Myocyte (in vitro differentiated cells): Measurements from ENCODE around the gene PRR11. TPM values are rescaled to one million over a fixed set of nuclear protein-coding genes. Genes with fewer than 3 reads are reported as not detected.
"Not testable (repeated sequence)": the region's sequence is repeated elsewhere in the genome, so short reads cannot be mapped to it uniquely, and the experiment has no call there.

Experiments used
- DNase-seq: peaks from one replicate; pipeline ENCODE4 v3.0.0-alpha.2; 2012; ENCODE audit warnings: low read depth
- microRNA counts: library from miRNA; unstranded; fragments of <30 nt; microRNA quantifications from one replicate; lab custom pipeline; 2016
- microRNA-seq: library from miRNA; unstranded; fragments of <30 nt; microRNA quantifications from one replicate; pipeline ENCODE4, GENCODE V29; 2016
- total RNA-seq: library from RNA; depleted of rRNA; stranded (reverse); fragments of >200 nt; gene quantifications from 2 replicates; pipeline ENCODE4 v1.2.3, GENCODE V29; 2014

Gene PRR11
- total RNA-seq, 1 donor from 2014 or later: 0.59 TPM

GRCh38 chr17:59219370-59219769, 63.8 kb downstream of the PRR11 start:
- DNase-seq: no peak

- no peak for DNase-seq
Observed at GRCh38 chr17:59219992-59220327, 64.4 kb downstream of the PRR11 start.

GRCh38 chr17:59220328-59221158, 65.0 kb downstream of the PRR11 start, which contains the start of gene GDPD1:
TSS of gene GDPD1 (plus strand) at chr17:59220511. CDS start at chr17:59220610, 99 bp downstream.
- DNase-seq: peak; percentile 93

- peak; percentile 6 for DNase-seq
Observed at GRCh38 chr17:59221159-59221847, 65.8 kb downstream of the PRR11 start.

GRCh38 chr17:59223813-59224212, 68.3 kb downstream of the PRR11 start:
- DNase-seq: no peak

- DNase-seq: not testable (repeated sequence)
Observed at GRCh38 chr17:59228588-59228987, 73.0 kb downstream of the PRR11 start.

GRCh38 chr17:59230764-59231163, 75.2 kb downstream of the PRR11 start:
- DNase-seq: no peak

- no peak for DNase-seq
Observed at GRCh38 chr17:59234631-59235030, 79.1 kb downstream of the PRR11 start.

GRCh38 chr17:59238906-59239305, 83.4 kb downstream of the PRR11 start:
- DNase-seq: no peak

- DNase-seq: no peak
Observed at GRCh38 chr17:59244081-59244480, 88.5 kb downstream of the PRR11 start.

MicroRNAs encoded within 50 kb of the gene (microRNA counts, 767-probe panel; counts per million panel counts)
- not detected for microRNA hsa-miR-301a-3p (lab: Ali Mortazavi, UCI)
- not detected for microRNA hsa-miR-454-3p (lab: Ali Mortazavi, UCI)

Small RNAs within 50 kb of the gene (microRNA-seq; reads per million reads assigned to microRNA genes)
- 56.4 reads per million, percentile 49 among the genes with 10 or more reads in this experiment for gene MIR301A
- gene MIR454: 338 reads per million, percentile 68 among the genes with 10 or more reads in this experiment

Other genes with a start within 250 kb of the PRR11 start
- gene TRIM37, start 48.9 kb upstream of the PRR11 start, total RNA-seq: 67.5 and 75.0 TPM in 2 replicates
- gene SKA2, start 560 bp upstream of the PRR11 start, total RNA-seq: 41.9 and 59.1 TPM in 2 replicates
- gene SMG8, start 54.3 kb downstream of the PRR11 start, total RNA-seq: 19.7 and 21.4 TPM in 2 replicates
- 0.73 and 1.5 TPM in 2 replicates for gene GDPD1, start 64.8 kb downstream of the PRR11 start, total RNA-seq
- 12.3 and 16.2 TPM in 2 replicates for gene YPEL2, start 175.9 kb downstream of the PRR11 start, total RNA-seq